ENCODE results near the gene MAML2.

DNA sequence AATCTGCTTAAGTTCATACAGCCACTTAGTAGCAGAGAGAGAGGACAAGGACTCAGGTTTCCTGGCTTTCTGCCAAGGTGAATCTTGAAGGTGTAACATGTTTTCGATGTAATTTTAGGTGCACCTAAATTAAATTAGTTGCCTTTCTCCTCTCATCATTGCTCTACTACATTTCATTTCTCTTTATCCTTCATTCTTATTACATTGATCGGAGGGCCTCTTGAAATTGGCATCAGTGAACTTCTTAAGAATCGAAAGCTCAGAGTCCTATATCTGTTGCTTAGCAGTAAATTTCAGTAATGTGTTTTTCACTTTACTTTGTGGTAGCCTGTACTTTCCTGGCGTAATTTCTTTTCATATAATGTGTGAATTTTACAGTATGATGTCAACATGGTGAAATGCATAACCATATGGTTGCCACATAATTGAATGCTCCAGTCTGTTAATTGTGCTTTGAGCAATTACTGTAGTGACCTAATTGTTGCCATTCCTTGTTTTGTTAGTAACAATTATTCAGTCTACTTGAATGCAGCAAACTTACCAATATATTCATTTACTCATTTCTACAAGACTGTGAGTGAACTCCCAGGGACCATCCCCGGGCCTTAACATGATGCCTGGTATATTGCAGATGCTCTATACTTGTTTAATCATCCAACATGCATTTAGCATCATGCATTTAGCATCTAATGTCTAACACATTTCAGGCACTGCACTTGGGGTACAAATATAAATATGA is 138.1 kb downstream of the MAML2 start:
- no peak for TF ChIP-seq POLR2A (IDR thresholded peaks at IDR 0.05)
- TF ChIP-seq, protein P1, sequence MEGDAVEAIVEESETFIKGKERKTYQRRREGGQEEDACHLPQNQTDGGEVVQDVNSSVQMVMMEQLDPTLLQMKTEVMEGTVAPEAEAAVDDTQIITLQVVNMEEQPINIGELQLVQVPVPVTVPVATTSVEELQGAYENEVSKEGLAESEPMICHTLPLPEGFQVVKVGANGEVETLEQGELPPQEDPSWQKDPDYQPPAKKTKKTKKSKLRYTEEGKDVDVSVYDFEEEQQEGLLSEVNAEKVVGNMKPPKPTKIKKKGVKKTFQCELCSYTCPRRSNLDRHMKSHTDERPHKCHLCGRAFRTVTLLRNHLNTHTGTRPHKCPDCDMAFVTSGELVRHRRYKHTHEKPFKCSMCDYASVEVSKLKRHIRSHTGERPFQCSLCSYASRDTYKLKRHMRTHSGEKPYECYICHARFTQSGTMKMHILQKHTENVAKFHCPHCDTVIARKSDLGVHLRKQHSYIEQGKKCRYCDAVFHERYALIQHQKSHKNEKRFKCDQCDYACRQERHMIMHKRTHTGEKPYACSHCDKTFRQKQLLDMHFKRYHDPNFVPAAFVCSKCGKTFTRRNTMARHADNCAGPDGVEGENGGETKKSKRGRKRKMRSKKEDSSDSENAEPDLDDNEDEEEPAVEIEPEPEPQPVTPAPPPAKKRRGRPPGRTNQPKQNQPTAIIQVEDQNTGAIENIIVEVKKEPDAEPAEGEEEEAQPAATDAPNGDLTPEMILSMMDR (IDR thresholded peaks at IDR 0.05): no peak

All from esophagus squamous epithelium (tissue), 4 donors.